C1 segment of cervical spinal cord (tissue), 14 donors: Measurements from ENCODE around the gene TIMM8B.
"Not testable (repeated sequence)": the region's sequence is repeated elsewhere in the genome, so short reads cannot be mapped to it uniquely, and the experiment has no call there.

Experiments
- DNase-seq, 14 donors: peaks; one replicate each; lab custom pipeline; 2025; lab: John Stamatoyannopoulos, UW

The TIMM8B gene

GRCh38 chr11:112082729-112083128 is 3.8 kb downstream of the TIMM8B start:
- no peak for DNase-seq

GRCh38 chr11:112073941-112074811 is 12.4 kb downstream of the TIMM8B start, which contains the start of the genes NKAPD1 and PIH1D2:
TSS of gene NKAPD1 (plus strand) at chr11:112074299. CDS start at chr11:112075575, 1,276 bp downstream.
TSS of gene PIH1D2 (minus strand) at chr11:112074017. CDS start at chr11:112073174, 843 bp downstream.
- DNase-seq: peak; percentile 24 to 94 (median 77)

- DNase-seq: no peak
These were observed 23.6 kb downstream of the TIMM8B start for GRCh38 chr11:112062923-112063322.

GRCh38 chr11:112058103-112058502 is 28.5 kb downstream of the TIMM8B start:
- DNase-seq: no peak

- DNase-seq: no peak
These were observed 29.4 kb downstream of the TIMM8B start for GRCh38 chr11:112057170-112057569.

- DNase-seq: no peak
These were observed 34.8 kb downstream of the TIMM8B start for GRCh38 chr11:112051768-112052167.

GRCh38 chr11:112050721-112051120 is 35.8 kb downstream of the TIMM8B start:
- DNase-seq: no peak

GRCh38 chr11:112049777-112050176 is 36.8 kb downstream of the TIMM8B start:
- DNase-seq: no peak

- DNase-seq: not testable (repeated sequence)
These were observed 38.3 kb downstream of the TIMM8B start for GRCh38 chr11:112048256-112048655.

- DNase-seq: not testable (repeated sequence)
These were observed 39.9 kb downstream of the TIMM8B start for GRCh38 chr11:112046647-112047046.

GRCh38 chr11:112044961-112045360 is 41.6 kb downstream of the TIMM8B start:
- DNase-seq: no peak

- no peak for DNase-seq
These were observed 43.6 kb downstream of the TIMM8B start for GRCh38 chr11:112042961-112043304.

- no peak for DNase-seq
These were observed 44.2 kb downstream of the TIMM8B start for GRCh38 chr11:112042161-112042960.

GRCh38 chr11:112037527-112037926 is 49.0 kb downstream of the TIMM8B start:
- no peak for DNase-seq
